Loucy (cell line): ENCODE results near the gene VPS29.
A peak's percentile ranks its signal among the peaks of the same experiment; 100 is the strongest.

ENCODE experiments used
- H2AFZ ChIP-seq: fragments of 200-600 bp; sonication (generic); 2 replicates; pipeline ENCODE4 v1.6.0; 2016; ENCODE audit warnings: antibody characterized with exemption, mild to moderate bottlenecking, low read length, moderate library complexity
- H3F3A ChIP-seq: fragments of 200-600 bp; 2 replicates; pipeline ENCODE4 v1.6.0; 2016; ENCODE audit warnings: antibody characterized with exemption, low read depth, mild to moderate bottlenecking
- H3K27me3 ChIP-seq: fragments of 200-600 bp; sonication (generic); 2 replicates; pipeline ENCODE4 v1.6.1; 2014; ENCODE audit warnings: low read length, mild to moderate bottlenecking; ENCODE audit not compliant: insufficient read depth, poor library complexity, severe bottlenecking
- H3K36me3 ChIP-seq: fragments of 200-600 bp; sonication (generic); 2 replicates; pipeline ENCODE4 v1.6.1; 2016; ENCODE audit warnings: low read length; ENCODE audit not compliant: insufficient read depth
- H3K4me1 ChIP-seq: fragments of 200-600 bp; sonication (generic); 2 replicates; pipeline ENCODE4 v1.5.1; 2014; ENCODE audit warnings: low read length, mild to moderate bottlenecking; ENCODE audit not compliant: insufficient read depth, poor library complexity, severe bottlenecking
- H3K4me2 ChIP-seq: fragments of 200-600 bp; sonication (generic); 2 replicates; pipeline ENCODE4 v1.6.0; 2014; ENCODE audit warnings: antibody characterized with exemption, low read length, low read depth, mild to moderate bottlenecking; ENCODE audit not compliant: poor library complexity, severe bottlenecking
- H3K4me3 ChIP-seq: fragments of 200-600 bp; sonication (generic); 2 replicates; pipeline ENCODE4 v1.5.1; 2014; ENCODE audit warnings: low read length, mild to moderate bottlenecking, mixed read lengths; ENCODE audit not compliant: poor library complexity, severe bottlenecking
- H3K79me2 ChIP-seq: fragments of 200-600 bp; sonication (generic); 2 replicates; pipeline ENCODE4 v1.6.1; 2014; ENCODE audit warnings: low read length; ENCODE audit not compliant: insufficient read depth
- H3K9ac ChIP-seq: fragments of 200-600 bp; sonication (generic); 2 replicates; pipeline ENCODE4 v1.6.0; 2014; ENCODE audit warnings: mild to moderate bottlenecking, low read depth, low read length, moderate library complexity; ENCODE audit not compliant: poor library complexity, severe bottlenecking
- H3K9me2 ChIP-seq: fragments of 200-600 bp; sonication (generic); replicated peaks from 2 replicates; pipeline ENCODE4 v1.6.1; 2016; ENCODE audit warnings: low read depth, low read length, mixed read lengths
- H3K9me3 ChIP-seq: fragments of 200-600 bp; sonication (generic); 2 replicates; pipeline ENCODE4 v1.6.1; 2014; ENCODE audit warnings: mild to moderate bottlenecking, antibody characterized with exemption, low read length, low read depth; ENCODE audit not compliant: insufficient read depth
- H4K20me1 ChIP-seq: fragments of 200-600 bp; sonication (generic); 2 replicates; pipeline ENCODE4 v1.6.0; 2014; ENCODE audit warnings: antibody characterized with exemption, low read length, mild to moderate bottlenecking; ENCODE audit not compliant: insufficient read depth, poor library complexity, severe bottlenecking
- CTCF ChIP-seq: fragments of 200-600 bp; sonication (generic); conservative IDR thresholded peaks from 2 replicates; pipeline ENCODE4 v1.5.1; 2014; ENCODE audit warnings: mild to moderate bottlenecking, antibody characterized with exemption, low read length
- EZH2phosphoT487 ChIP-seq: fragments of 200-600 bp; IDR thresholded peaks from 2 replicates; pipeline ENCODE4 v1.6.1; 2018; ENCODE audit warnings: antibody characterized with exemption, mild to moderate bottlenecking, moderate library complexity, borderline replicate concordance

VPS29 gene

GRCh38 chr12:110501752-110502738 is at the start of gene VPS29, which contains the start of gene RAD9B:
VPS29 (minus strand) TSS chr12:110502111; CDS start chr12:110502051, 60 bp downstream.
RAD9B (plus strand) TSS chr12:110502331; CDS start chr12:110502338, 7 bp downstream.
- Histone ChIP-seq H3K9me3 (no peaks in the 10 kb centered on the region), H3K9ac (peak within 1 kb of the TSS; percentile 88), H3F3A (peaks cover 2% of the 10 kb centered on the region; the same call in 1 of the 2 replicates), H3K27me3 (no peaks in the 10 kb centered on the region), H2AFZ (peak within 1 kb of the TSS; percentile 91), H3K36me3 (no peaks in the 10 kb centered on the region), H3K4me2 (peak within 1 kb of the TSS; percentile 95), H4K20me1 (peaks cover 24% of the 10 kb centered on the region), H3K4me1 (peaks cover 32% of the 10 kb centered on the region), H3K4me3 (peak within 1 kb of the TSS; percentile 86), H3K9me2 (no peaks in the 10 kb centered on the region), H3K79me2 (peaks cover 50% of the 10 kb centered on the region)
- TF ChIP-seq EZH2phosphoT487: no peak
- no peak for TF ChIP-seq CTCF

DNA sequence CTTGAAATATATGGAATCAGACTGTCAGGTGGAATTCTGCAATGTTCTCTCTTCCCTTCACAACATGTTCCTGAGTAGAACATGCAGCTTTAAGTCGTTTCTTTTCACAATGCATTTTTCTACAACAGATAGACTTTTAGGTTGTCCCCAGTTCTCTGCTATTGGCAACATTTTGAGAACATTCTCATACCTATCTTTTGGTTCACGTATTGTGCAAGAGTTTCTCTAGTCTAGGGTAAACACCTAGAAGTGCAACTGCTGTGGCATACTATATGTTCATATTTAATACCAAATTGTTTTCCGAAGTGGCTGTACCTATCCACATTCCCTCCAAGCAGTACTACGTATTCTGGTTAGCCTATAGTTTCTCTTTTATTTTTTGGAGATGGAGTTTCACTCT is 49.1 kb upstream of the VPS29 start:
- Histone ChIP-seq H4K20me1 (peaks cover 42% of the 10 kb centered on the region), H3K9ac (no peak overlapping the region), H3K27me3 (no peaks in the 10 kb centered on the region), H2AFZ (no peak overlapping the region), H3K9me2 (no peaks in the 10 kb centered on the region), H3K4me2 (no peak overlapping the region), H3K4me1 (peaks cover 7% of the 10 kb centered on the region), H3K9me3 (no peaks in the 10 kb centered on the region), H3K36me3 (peaks cover 49% of the 10 kb centered on the region), H3K4me3 (no peak overlapping the region), H3F3A (no peaks in the 10 kb centered on the region), H3K79me2 (peaks cover 77% of the 10 kb centered on the region)
- TF ChIP-seq CTCF: no peak
- no peak for TF ChIP-seq EZH2phosphoT487

- H4K20me1 ChIP-seq: peaks cover 30% of the 10 kb centered on the region
- H3K27me3 ChIP-seq: no peaks in the 10 kb centered on the region
- H3K9me3 ChIP-seq: no peaks in the 10 kb centered on the region
- no peak for TF ChIP-seq EZH2phosphoT487
- no peak for TF ChIP-seq CTCF
- H3K9me2 ChIP-seq: no peaks in the 10 kb centered on the region
- H3K9ac ChIP-seq: no peak overlapping the region
- H2AFZ ChIP-seq: no peak overlapping the region
- H3F3A ChIP-seq: no peaks in the 10 kb centered on the region
- H3K4me3 ChIP-seq: no peak overlapping the region
- H3K79me2 ChIP-seq: peaks cover 66% of the 10 kb centered on the region
- H3K4me1 ChIP-seq: peaks cover 7% of the 10 kb centered on the region
- H3K4me2 ChIP-seq: no peak overlapping the region
- H3K36me3 ChIP-seq: peaks cover 61% of the 10 kb centered on the region
Observed at GRCh38 chr12:110549716-110550115, 47.8 kb upstream of the VPS29 start.
